MCF 10A (cell line): ENCODE data around the gene NPTX1. TPM values are rescaled to one million over a fixed set of nuclear protein-coding genes. Genes with fewer than 3 reads are reported as not detected.

Source experiments
- BruUV-seq: library from RNA; stranded (reverse); fragments of 400-500 nt; replicated peaks from 2 replicates; lab custom pipeline; 2021; lab: Mats Ljungman, UMichigan
- CTCF ChIA-PET: fragments of 300-600 bp; sonication (Branson Sonifier 250); formaldehyde crosslinking; extraction: SDS; loops from one replicate; lab custom pipeline; 2021; ENCODE audit warnings: antibody characterized with exemption, inconsistent platforms; lab: Yijun Ruan, JAX
- POLR2A ChIA-PET: fragments of 300-600, 350-650 bp; sonication (Branson Sonifier 250); formaldehyde crosslinking; extraction: SDS; loops from one replicate; lab custom pipeline; 2020; ENCODE audit warnings: antibody characterized with exemption, inconsistent platforms; lab: Yijun Ruan, JAX
- DNase-seq: peaks from one replicate; pipeline ENCODE4 v3.0.0-alpha.2; 2018; ENCODE audit not compliant: unreplicated experiment
- H3K27ac Mint-ChIP-seq: one replicate; pipeline ENCODE4 v1.8.0; 2022; ENCODE audit warnings: mild to moderate bottlenecking, low read depth, mixed read lengths; ENCODE audit not compliant: unreplicated experiment
- H3K27me3 Mint-ChIP-seq: one replicate; pipeline ENCODE4 v1.8.0; 2022; ENCODE audit warnings: mixed read lengths; ENCODE audit not compliant: insufficient read depth, unreplicated experiment
- H3K36me3 Mint-ChIP-seq: one replicate; pipeline ENCODE4 v1.8.0; 2022; ENCODE audit warnings: mild to moderate bottlenecking, moderate library complexity, mixed read lengths; ENCODE audit not compliant: insufficient read depth, unreplicated experiment
- H3K4me1 Mint-ChIP-seq: one replicate; pipeline ENCODE4 v1.8.0; 2022; ENCODE audit warnings: mixed read lengths; ENCODE audit not compliant: insufficient read depth, unreplicated experiment
- H3K4me3 Mint-ChIP-seq: one replicate; pipeline ENCODE4 v1.8.0; 2022; ENCODE audit warnings: mild to moderate bottlenecking, moderate library complexity, mixed read lengths; ENCODE audit not compliant: unreplicated experiment
- H3K9me3 Mint-ChIP-seq: one replicate; pipeline ENCODE4 v1.8.0; 2022; ENCODE audit warnings: mixed read lengths; ENCODE audit not compliant: unreplicated experiment
- intact Hi-C: fragments of 100-400 bp; cut with micrococcal nuclease; formaldehyde crosslinking; loops from 2 replicates; pipeline ENCODE4 v1.14.1; 2022
- total RNA-seq: library from RNA; stranded (reverse); gene quantifications from 2 replicates; pipeline ENCODE4 v1.2.3, GENCODE V29; 2022
- TF ChIP-seq, protein P1 (sequence below): fragments of 200-600 bp; IDR thresholded peaks from one replicate; pipeline ENCODE4 v1.8.0; 2022; ENCODE audit warnings: antibody characterized with exemption, mild to moderate bottlenecking; ENCODE audit not compliant: unreplicated experiment

NPTX1 gene
- total RNA-seq, 1 experiment from 2014 or later: not detected

DNA sequence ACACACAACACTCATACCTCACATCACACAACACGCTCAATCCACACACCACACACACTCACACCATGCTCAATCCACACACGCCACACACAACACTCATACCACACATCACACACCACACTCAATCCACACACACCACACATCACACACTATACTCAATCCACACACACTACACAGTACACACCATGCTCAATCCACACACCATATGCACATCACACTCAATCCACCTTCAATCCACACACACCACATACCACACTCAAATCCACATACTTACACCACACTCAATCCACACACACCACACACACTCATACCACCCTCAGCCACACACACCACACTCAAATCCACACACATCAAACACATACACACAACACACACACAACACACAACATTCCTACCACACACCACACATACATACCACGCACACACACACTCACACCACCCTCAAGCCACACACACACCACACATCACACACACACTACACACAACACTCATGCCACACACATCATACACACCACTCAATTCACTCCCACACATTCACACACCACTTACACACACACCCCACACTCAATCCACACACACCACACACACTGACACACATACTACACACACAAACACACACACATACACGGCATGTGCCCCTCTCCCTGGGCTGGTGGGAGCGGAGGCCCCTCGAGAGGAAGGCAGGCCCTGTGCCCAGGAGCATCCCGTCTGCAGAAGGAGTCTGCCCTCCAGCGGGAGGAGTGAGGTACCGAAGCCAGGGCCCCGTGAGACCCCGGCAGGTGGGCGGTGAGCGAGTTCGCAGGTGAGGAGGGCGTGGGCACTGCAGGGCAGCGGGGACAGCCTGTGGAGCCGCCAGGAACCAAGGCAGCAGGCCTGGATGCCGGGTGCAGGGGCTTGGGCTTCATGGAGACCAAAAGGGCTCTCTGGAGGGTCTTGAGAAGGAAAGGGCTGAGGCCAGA, 35.1 kb upstream of the NPTX1 start:
- Mint-ChIP-seq H3K9me3 (no peaks in the 10 kb centered on the region), H3K27ac (no peak overlapping the region), H3K4me1 (no peaks in the 10 kb centered on the region), H3K36me3 (no peaks in the 10 kb centered on the region), H3K4me3 (no peak overlapping the region), H3K27me3 (no peaks in the 10 kb centered on the region)
- TF ChIP-seq, protein P1, sequence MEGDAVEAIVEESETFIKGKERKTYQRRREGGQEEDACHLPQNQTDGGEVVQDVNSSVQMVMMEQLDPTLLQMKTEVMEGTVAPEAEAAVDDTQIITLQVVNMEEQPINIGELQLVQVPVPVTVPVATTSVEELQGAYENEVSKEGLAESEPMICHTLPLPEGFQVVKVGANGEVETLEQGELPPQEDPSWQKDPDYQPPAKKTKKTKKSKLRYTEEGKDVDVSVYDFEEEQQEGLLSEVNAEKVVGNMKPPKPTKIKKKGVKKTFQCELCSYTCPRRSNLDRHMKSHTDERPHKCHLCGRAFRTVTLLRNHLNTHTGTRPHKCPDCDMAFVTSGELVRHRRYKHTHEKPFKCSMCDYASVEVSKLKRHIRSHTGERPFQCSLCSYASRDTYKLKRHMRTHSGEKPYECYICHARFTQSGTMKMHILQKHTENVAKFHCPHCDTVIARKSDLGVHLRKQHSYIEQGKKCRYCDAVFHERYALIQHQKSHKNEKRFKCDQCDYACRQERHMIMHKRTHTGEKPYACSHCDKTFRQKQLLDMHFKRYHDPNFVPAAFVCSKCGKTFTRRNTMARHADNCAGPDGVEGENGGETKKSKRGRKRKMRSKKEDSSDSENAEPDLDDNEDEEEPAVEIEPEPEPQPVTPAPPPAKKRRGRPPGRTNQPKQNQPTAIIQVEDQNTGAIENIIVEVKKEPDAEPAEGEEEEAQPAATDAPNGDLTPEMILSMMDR: no peak
- POLR2A ChIA-PET: no interaction called here
- BruUV-seq: no TSS peak
- CTCF ChIA-PET: no interaction called here
- intact Hi-C loops: no loop called here
- no peak for DNase-seq

DNA sequence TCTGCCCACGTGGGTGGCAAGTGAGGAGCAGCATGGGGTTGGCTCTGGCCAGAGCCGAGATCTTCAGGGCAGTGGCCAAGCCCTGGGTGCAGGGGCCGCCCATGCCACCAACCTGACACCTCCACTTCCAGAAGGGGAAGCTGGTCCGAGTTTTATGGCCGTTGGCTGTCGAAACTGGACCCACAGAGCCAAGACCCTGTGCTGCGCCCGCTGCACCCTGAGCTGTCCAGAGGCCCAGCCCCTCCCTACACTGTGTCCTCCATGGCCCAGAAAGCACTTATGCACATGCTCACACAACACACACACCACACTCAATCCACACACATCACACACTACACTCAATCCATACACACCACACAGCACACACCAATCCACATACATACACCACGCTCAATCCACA, 34.4 kb upstream of the NPTX1 start:
- ChIA-PET CTCF (no interaction called here), POLR2A (no interaction called here)
- Mint-ChIP-seq H3K9me3 (no peaks in the 10 kb centered on the region), H3K27me3 (no peaks in the 10 kb centered on the region), H3K4me3 (no peak overlapping the region), H3K27ac (no peak overlapping the region), H3K36me3 (no peaks in the 10 kb centered on the region), H3K4me1 (no peaks in the 10 kb centered on the region)
- TF ChIP-seq, protein P1: no peak
- no TSS peak for BruUV-seq
- intact Hi-C loops: no loop called here
- no peak for DNase-seq

GRCh38 chr17:80510132-80510531, 33.7 kb upstream of the NPTX1 start:
- no peak overlapping the region for H3K4me3 Mint-ChIP-seq
- CTCF ChIA-PET: no interaction called here
- H3K9me3 Mint-ChIP-seq: no peaks in the 10 kb centered on the region
- no peak for DNase-seq
- TF ChIP-seq, protein P1: no peak
- no peaks in the 10 kb centered on the region for H3K27me3 Mint-ChIP-seq
- BruUV-seq: no TSS peak
- POLR2A ChIA-PET: interaction anchor here (1.1 kb wide), 1 partner anchor 9 kb away, joined by 4 read pairs; no protein-coding TSS in a partner anchor
- no peaks in the 10 kb centered on the region for H3K36me3 Mint-ChIP-seq
- no peak overlapping the region for H3K27ac Mint-ChIP-seq
- H3K4me1 Mint-ChIP-seq: no peaks in the 10 kb centered on the region
- intact Hi-C loops: no loop called here

DNA sequence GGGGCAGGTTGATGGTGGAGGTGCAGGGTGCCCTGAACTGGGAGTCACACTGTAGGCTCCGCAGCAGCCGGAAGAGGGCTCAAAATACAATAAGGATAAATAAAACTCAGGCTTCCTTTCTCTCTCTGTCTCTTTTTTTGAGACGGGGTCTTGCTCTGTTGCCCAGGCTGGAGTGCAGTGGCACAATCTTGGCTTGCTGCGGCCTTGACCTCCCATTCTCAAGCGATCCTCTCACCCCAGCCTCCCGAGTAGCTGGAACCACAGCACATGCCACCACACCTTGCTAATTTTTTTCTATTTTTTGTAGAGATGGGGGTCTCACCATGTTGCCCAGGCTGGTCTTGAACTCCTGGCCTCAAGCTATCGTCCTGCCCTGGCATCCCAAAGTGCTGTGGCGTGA, 32.9 kb upstream of the NPTX1 start:
- ChIA-PET POLR2A (interaction anchor here (1.1 kb wide), 1 partner anchor 8 kb away, joined by 4 read pairs; no protein-coding TSS in a partner anchor), CTCF (no interaction called here)
- intact Hi-C loops: no loop called here
- H3K27ac Mint-ChIP-seq: no peak overlapping the region
- TF ChIP-seq, protein P1: no peak
- H3K36me3 Mint-ChIP-seq: no peaks in the 10 kb centered on the region
- no peaks in the 10 kb centered on the region for H3K4me1 Mint-ChIP-seq
- no peak for DNase-seq
- H3K27me3 Mint-ChIP-seq: no peaks in the 10 kb centered on the region
- no peaks in the 10 kb centered on the region for H3K9me3 Mint-ChIP-seq
- no peak overlapping the region for H3K4me3 Mint-ChIP-seq
- BruUV-seq: no TSS peak
